HG02798 (cell line): Measurements from ENCODE around the gene KIF25.

Source experiments
- ATAC-seq: cut with Tn5 transposase; IDR thresholded peaks from one replicate; pipeline ENCODE4 v1.9.1; 2021; ENCODE audit warnings: mild to moderate bottlenecking; ENCODE audit not compliant: unreplicated experiment, poor library complexity

KIF25 gene

GRCh38 chr6:167997642-167998041, at the start of gene KIF25:
Gene KIF25 (plus strand): TSS chr6:167997671. CDS start chr6:168029586, 31,915 bp downstream.
- no peak for ATAC-seq

GRCh38 chr6:167947716-167948115, 49.8 kb upstream of the KIF25 start:
- no peak for ATAC-seq

GRCh38 chr6:167948716-167949115, 48.8 kb upstream of the KIF25 start:
- no peak for ATAC-seq

GRCh38 chr6:167949121-167949684, 48.3 kb upstream of the KIF25 start:
- ATAC-seq: no peak

- ATAC-seq: no peak
These were observed 45.5 kb upstream of the KIF25 start for GRCh38 chr6:167951781-167952511.

DNA sequence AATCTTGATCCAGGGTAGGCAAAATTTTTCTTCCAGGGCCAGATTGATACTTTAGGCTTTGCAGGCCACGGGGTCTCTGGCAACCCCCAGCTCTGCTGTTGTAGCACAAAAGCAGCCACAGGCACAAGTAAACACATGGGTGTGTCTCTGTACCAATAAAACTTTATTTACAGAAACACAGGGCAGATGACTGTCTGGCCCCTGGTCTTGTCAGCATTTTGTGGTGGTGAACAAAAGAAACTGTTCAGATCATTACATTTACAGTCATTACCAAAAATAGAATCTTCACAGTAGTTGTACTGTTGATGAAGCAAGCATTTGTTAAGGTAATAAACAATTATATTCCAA, 45.0 kb upstream of the KIF25 start:
- ATAC-seq: no peak

- ATAC-seq: no peak
These were observed 43.9 kb upstream of the KIF25 start for GRCh38 chr6:167953551-167953950.

- no peak for ATAC-seq
These were observed 43.3 kb upstream of the KIF25 start for GRCh38 chr6:167954151-167954550.

- ATAC-seq: no peak
These were observed 41.0 kb upstream of the KIF25 start for GRCh38 chr6:167956491-167956890.

GRCh38 chr6:167956983-167957492, 40.4 kb upstream of the KIF25 start:
- no peak for ATAC-seq

- no peak for ATAC-seq
These were observed 39.8 kb upstream of the KIF25 start for GRCh38 chr6:167957626-167958025.

DNA sequence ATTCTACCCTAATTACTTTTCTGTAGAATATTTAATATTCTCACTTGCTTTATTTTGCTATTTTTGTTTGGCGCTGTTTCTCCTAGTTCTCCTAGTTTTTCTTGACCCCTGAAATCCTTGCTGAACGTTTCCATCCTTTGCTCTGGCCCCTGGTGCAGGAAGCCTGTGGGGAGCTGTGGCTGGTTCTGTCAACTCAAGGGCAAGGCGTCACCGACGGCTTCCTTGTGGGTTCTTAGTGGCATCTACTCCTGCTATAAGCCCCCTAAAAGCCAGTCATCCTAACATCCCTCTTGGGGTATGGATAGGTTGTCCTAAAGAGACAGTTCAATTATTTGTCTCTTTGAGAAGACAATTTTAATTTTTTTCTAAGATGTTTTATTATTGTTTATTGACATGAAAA, 36.9 kb upstream of the KIF25 start:
- no peak for ATAC-seq

DNA sequence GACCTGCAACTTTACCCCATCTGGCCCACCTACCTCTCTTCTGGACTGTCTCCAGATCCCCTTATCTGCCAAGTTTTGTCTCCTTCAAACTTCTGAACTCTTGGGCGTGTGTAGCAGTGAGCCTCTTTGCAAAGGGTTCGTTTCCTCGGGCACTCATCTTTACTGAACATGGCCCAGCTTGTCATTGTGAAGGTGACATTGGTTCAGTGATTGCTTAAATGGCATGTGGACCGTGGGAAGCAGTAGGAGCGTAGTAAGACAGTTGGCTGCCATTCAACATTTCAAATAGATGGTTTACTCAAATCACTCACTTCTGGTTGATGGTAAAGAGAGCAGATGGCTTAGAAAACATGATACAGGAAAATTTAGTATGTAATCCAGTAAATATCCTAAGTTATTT, 34.8 kb upstream of the KIF25 start:
- no peak for ATAC-seq

DNA sequence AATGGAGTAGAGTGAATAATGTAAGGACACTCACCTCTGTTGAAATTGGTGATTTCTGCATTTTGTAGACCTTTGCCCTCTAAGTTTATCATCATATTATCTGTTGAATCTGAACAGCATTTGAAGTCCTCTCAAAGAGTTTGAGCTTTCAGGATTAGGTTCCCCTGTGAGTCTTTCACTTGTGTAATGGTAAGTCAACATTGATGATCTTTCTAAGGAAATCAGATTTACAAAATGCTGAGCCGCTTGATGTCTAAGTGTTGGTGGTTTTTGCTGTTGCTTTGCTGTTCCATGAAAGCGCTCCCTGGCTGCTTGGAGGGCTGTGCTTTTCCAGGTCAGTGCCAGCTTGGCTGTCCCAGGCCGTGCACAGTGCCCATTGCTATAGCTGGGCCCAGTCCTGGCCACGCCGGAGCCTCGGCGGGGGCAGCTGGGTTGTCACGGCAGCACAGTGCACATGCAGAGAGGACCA, 33.8 kb upstream of the KIF25 start:
- ATAC-seq: no peak

DNA sequence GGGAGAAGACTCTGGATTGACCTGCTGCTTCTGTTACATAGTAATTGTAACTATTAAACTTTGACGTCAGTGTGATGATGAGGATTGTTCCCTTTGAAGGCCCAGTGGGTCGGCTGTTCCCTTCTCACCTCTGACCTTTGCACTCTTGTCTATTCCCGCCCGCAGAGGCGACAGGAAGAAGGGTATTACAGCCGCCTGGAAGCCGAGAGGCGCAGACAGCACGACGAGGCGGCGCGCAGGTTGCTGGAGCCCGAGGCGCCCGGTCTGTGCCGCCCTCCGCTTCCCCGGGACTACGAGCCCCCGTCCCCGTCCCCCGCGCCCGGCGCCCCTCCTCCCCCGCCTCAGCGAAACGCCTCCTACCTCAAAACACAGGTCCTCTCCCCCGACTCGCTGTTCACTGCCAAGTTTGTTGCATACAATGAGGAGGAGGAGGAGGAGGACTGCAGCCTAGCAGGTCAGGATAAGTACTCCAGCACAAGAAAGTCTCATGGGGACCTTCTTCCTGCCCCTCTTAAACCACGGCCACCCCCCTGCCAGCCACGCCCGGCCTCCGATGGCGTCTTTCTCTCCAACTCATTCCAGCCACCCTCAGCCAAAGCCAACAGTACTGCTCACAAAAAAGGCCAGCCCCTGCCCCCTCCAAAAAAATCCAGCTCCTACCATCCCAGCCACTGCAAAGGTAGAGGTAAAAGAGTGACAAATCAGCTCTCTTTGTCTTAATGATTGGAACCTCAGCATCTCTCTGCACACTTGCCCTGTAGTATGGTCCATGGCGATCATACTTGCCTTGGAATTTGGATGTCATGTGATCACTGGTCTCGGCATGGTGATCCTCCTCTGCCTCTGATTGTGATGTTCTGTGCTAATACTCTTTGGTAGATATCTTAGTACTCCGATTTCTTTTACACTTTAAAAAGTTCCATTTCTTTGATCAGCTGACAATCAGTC, 31.6 kb upstream of the KIF25 start:
- no peak for ATAC-seq

DNA sequence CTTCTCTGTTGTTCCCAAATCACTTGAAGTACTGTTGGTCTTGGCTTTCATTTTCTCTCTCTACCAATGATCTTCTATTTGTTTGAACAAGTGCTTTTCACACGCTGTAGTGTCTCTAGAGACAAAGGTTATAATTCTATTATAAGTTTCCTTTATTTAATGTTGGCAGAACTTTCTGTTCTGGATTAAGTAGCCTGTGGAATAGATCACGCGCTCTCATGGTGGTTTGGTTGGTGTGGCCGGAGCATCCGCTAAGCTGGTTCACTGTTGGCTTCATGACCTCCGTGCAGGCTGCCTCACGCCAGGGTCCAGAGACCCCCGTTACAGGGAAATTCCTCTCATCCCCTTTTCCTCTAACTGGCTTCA, 30.9 kb upstream of the KIF25 start:
- ATAC-seq: no peak

- ATAC-seq: no peak
These were observed 29.4 kb upstream of the KIF25 start for GRCh38 chr6:167968091-167968490.

GRCh38 chr6:167970230-167970629, 27.2 kb upstream of the KIF25 start:
- ATAC-seq: no peak

DNA sequence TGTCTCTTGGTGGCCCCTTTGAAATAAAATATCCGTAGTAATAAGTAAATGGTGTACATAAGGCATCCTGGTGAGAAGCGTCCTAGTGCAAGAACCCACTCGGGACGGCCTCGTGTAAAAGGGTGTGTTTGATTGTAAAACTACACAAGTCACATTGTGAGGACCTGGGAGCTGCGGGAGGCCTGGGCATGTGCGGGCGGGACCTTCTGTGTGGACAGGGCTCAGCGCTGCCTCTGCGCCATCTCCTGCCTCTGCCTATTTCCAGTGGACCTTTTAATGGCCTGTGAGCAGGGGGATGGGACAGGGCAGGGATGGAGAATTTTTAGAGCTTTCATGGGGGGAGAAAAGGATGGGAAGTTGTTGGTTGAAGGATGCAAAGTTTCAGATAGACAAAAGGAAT, 25.3 kb upstream of the KIF25 start:
- no peak for ATAC-seq

DNA sequence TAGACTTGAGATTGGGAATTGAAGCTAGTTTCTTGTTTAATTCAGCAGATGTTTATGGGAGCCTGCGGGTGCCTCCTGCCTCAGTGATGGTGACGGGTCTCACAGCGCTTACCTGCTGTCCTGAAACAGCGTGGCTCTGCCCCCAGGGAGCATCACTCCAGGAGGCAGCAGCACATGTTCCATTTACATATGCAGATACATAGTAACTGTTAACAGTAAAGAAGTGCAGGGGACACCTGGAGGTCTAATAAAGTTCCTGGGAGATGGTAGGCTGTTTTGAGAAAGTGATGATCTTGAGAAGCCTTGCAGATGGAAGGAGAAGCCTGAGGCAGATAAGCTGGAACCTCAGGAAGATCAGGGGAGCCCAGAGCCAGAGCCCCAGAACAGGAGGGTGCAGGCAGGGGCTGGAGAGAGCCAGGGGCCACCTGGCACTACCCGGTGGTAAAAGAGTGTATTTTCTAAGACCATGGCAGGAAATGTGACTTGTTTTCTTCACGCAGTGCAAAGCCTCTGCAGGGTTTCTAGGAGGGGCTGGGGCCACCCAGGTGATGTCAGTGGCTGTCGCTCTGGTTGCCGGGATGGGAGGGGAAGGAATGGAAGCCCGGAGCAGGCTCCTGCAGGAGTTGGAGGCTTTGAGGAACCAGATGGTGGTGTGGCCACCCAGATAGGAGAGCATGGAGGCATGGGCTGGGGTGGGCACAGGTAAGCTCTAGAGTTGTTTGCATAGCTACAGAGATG, 24.2 kb upstream of the KIF25 start:
- ATAC-seq: no peak
